ENCODE results near the gene SF3A1.

- TF ChIP-seq POLR2A (IDR thresholded peaks at IDR 0.05; ENCODE audit: low read depth, low read length) (no peak), TAF1 (IDR thresholded peaks at IDR 0.05; ENCODE audit: low read depth, low read length) (no peak)
Measured at GRCh38 chr22:30288419-30289140, 68.1 kb downstream of the SF3A1 start.
